HEK293T (cell line): Measurements from ENCODE around the gene PIP5K1B.

Experiments
- BHLHE40 ChIP-seq: fragments of 450-650 bp; IDR thresholded peaks from 2 replicates; pipeline ENCODE4 v1.6.1; 2016; ENCODE audit warnings: mild to moderate bottlenecking, moderate library complexity, borderline replicate concordance
- CTBP1 ChIP-seq: fragments of 450-650 bp; IDR thresholded peaks from 2 replicates; pipeline ENCODE4 v1.6.1; 2016; ENCODE audit warnings: borderline replicate concordance
- ELF4 ChIP-seq: fragments of 450-650 bp; IDR thresholded peaks from 2 replicates; pipeline ENCODE4 v1.6.1; 2017; ENCODE audit warnings: antibody characterized with exemption
- FOXA1 ChIP-seq: fragments of 450-650 bp; IDR thresholded peaks from 2 replicates; pipeline ENCODE4 v1.6.1; 2016; ENCODE audit warnings: mild to moderate bottlenecking
- FOXK2 ChIP-seq: fragments of 450-650 bp; IDR thresholded peaks from 2 replicates; pipeline ENCODE4 v1.6.1; 2016; ENCODE audit warnings: mild to moderate bottlenecking
- FOXM1 ChIP-seq: fragments of 450-650 bp; IDR thresholded peaks from 2 replicates; pipeline ENCODE4 v1.6.1; 2017; ENCODE audit warnings: mild to moderate bottlenecking, borderline replicate concordance
- LEF1 ChIP-seq: fragments of 450-650 bp; IDR thresholded peaks from 2 replicates; pipeline ENCODE4 v1.6.1; 2017; ENCODE audit warnings: mild to moderate bottlenecking, borderline replicate concordance
- NFRKB ChIP-seq: fragments of 450-650 bp; IDR thresholded peaks from 2 replicates; pipeline ENCODE4 v1.6.1; 2016; ENCODE audit warnings: mild to moderate bottlenecking, moderate library complexity
- SP1 ChIP-seq: fragments of 450-650 bp; IDR thresholded peaks from 2 replicates; pipeline ENCODE4 v1.6.1; 2017
- SUZ12 ChIP-seq: fragments of 450-650 bp; IDR thresholded peaks from 2 replicates; pipeline ENCODE4 v1.6.1; 2016; ENCODE audit warnings: mild to moderate bottlenecking
- ZNF384 ChIP-seq: fragments of 450-650 bp; IDR thresholded peaks from 2 replicates; pipeline ENCODE4 v1.6.1; 2016
- TF ChIP-seq, protein P1 (sequence below): fragments of 450-650 bp; IDR thresholded peaks from 2 replicates; pipeline ENCODE4 v1.6.1; 2016

DNA sequence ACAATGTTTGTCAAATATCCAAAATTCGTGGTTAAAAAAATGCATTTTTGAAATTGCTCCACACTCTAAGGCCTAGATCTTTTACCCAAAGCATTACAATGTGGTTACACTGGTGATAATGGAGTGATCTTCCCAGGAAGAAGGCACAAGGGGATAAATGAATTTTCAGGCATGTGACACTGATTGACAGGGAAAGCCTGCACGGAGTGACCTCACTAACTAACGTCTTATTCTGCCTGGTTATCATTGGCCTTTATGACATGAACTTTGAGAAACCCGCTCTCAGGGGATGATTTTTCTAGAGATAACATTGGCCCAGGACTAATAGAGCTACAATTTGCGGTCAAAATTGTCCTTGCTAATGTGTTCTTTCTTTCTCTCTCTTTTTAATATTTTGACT is 171.2 kb downstream of the PIP5K1B start:
- no peak for TF ChIP-seq BHLHE40
- TF ChIP-seq SUZ12 = no peak
- TF ChIP-seq FOXM1 = no peak
- no peak for TF ChIP-seq SP1
- no peak for TF ChIP-seq FOXK2
- TF ChIP-seq CTBP1 = no peak
- no peak for TF ChIP-seq NFRKB
- TF ChIP-seq LEF1 = no peak
- TF ChIP-seq ELF4 = no peak
- no peak for TF ChIP-seq ZNF384
- no peak for TF ChIP-seq FOXA1
- TF ChIP-seq, protein P1, sequence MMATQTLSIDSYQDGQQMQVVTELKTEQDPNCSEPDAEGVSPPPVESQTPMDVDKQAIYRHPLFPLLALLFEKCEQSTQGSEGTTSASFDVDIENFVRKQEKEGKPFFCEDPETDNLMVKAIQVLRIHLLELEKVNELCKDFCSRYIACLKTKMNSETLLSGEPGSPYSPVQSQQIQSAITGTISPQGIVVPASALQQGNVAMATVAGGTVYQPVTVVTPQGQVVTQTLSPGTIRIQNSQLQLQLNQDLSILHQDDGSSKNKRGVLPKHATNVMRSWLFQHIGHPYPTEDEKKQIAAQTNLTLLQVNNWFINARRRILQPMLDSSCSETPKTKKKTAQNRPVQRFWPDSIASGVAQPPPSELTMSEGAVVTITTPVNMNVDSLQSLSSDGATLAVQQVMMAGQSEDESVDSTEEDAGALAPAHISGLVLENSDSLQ = peak; percentile 52; the same call in 1 of the 2 replicates
